Common myeloid progenitor, CD34-positive (primary cell): Measurements from ENCODE around the gene NPHP4.

Experiments
- CTCF ChIA-PET: fragments of 350-600 bp; sonication (Branson Sonifier 250); formaldehyde crosslinking; loops from one replicate; lab custom pipeline; 2021; ENCODE audit warnings: antibody characterized with exemption; lab: Charles Lee
- POLR2A ChIA-PET: fragments of 350-600 bp; sonication (Branson Sonifier 250); formaldehyde crosslinking; loops from one replicate; lab custom pipeline; 2021; ENCODE audit warnings: antibody characterized with exemption; lab: Charles Lee
- DNase-seq, 3 donors: peaks; one replicate each; pipeline versions ENCODE4 v3.0.0 to v3.0.0-alpha.2; 2013
- H3K27ac ChIP-seq, 2 experiments: 1 replicate in 1 of 2; 2 replicates in 1 of 2; pipeline ENCODE4 v1.7.0; 2013; ENCODE audit warnings: inconsistent platforms in 2 of 2, low read length in 2 of 2, mild to moderate bottlenecking in 2 of 2, low read depth in 1 of 2, moderate library complexity in 1 of 2; ENCODE audit not compliant: severe bottlenecking in 2 of 2, insufficient read depth in 1 of 2, poor library complexity in 1 of 2
- H3K27me3 ChIP-seq, 5 experiments: replicated peaks in 2 of 5; 1 replicate in 3 of 5; 2 replicates in 2 of 5; pipeline versions ENCODE4 v1.6.1 to v1.7.0; 2013; ENCODE audit warnings: low read length in 4 of 5, mild to moderate bottlenecking in 2 of 5, moderate library complexity in 2 of 5, inconsistent platforms in 1 of 5; ENCODE audit not compliant: insufficient read depth in 5 of 5, control insufficient read depth in 4 of 5
- H3K36me3 ChIP-seq, 4 experiments: 1 replicate in 2 of 4; 2 replicates in 2 of 4; pipeline versions ENCODE4 v1.6.1 to v1.7.0; 2013; ENCODE audit warnings: low read length in 3 of 4, control low read depth in 1 of 4, mild to moderate bottlenecking in 1 of 4; ENCODE audit not compliant: control insufficient read depth in 4 of 4, insufficient read depth in 4 of 4
- H3K4me1 ChIP-seq, 4 experiments: 1 replicate in 3 of 4; 2 replicates in 1 of 4; pipeline versions ENCODE4 v1.6.1 to v1.7.1; 2013; ENCODE audit warnings: low read length in 3 of 4, mild to moderate bottlenecking in 3 of 4, control low read depth in 1 of 4, inconsistent platforms in 1 of 4, moderate library complexity in 1 of 4; ENCODE audit not compliant: control insufficient read depth in 4 of 4, insufficient read depth in 4 of 4; ENCODE audit errors: control extremely low read depth in 1 of 4
- H3K4me3 ChIP-seq, 7 experiments: 1 replicate in 4 of 7; 2 replicates in 3 of 7; pipeline versions ENCODE4 v1.5.1 to v1.7.0; 2013; ENCODE audit warnings: mild to moderate bottlenecking in 7 of 7, low read length in 6 of 7, moderate library complexity in 6 of 7, inconsistent platforms in 2 of 7, low read depth in 2 of 7, control low read depth in 1 of 7; ENCODE audit not compliant: insufficient read depth in 4 of 7, control insufficient read depth in 1 of 7; ENCODE audit errors: extremely low read depth in 1 of 7
- H3K9me3 ChIP-seq, 5 experiments: 1 replicate in 4 of 5; 2 replicates in 1 of 5; pipeline versions ENCODE4 v1.6.1 to v1.7.1; 2013; ENCODE audit warnings: low read length in 4 of 5, mild to moderate bottlenecking in 2 of 5, inconsistent platforms in 1 of 5, low read depth in 1 of 5, moderate library complexity in 1 of 5; ENCODE audit not compliant: control insufficient read depth in 4 of 5, insufficient read depth in 2 of 5; ENCODE audit errors: control extremely low read depth in 1 of 5
- WGBS: methylation state at CpG from one replicate; pipeline ENCODE4 v1.1.5; 2013; ENCODE audit not compliant: insufficient coverage; 5-methylcytosine and 5-hydroxymethylcytosine counted together

Gene NPHP4

DNA sequence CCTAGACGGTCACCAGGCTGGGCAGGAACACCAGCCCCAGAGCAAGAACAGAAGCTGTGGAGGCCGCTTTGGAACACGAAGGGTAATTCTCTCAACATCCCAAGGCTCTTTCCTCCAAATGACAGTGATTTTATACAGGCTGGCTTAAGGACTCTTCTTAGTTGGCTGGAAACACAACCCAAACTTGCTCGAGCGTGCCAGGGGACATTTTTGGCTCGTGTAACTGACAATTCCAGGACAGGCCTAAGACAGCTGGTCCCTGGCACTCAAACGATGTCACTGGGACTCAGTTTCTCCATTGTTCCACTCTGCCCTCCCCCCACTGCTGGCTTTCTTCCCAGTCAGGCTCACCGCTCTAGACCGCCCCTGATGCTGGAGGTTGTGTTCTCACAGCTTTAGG, 164.7 kb downstream of the NPHP4 start:
- DNase-seq, result no peak
- no peaks in the 10 kb centered on the region for H3K9me3 ChIP-seq
- no peak overlapping the region for H3K4me3 ChIP-seq
- H3K4me1 ChIP-seq, result no peaks in the 10 kb centered on the region
- CTCF ChIA-PET, result no interaction called here
- peaks cover 0 to 43% (median 0%) of the 10 kb centered on the region in 5 experiments for H3K27me3 ChIP-seq
- POLR2A ChIA-PET, result no interaction called here
- WGBS, result 96% methylated on average over 7 of the region's 9 CpGs
- H3K27ac ChIP-seq, result no peak overlapping the region
- H3K36me3 ChIP-seq, result no peaks in the 10 kb centered on the region

GRCh38 chr1:5826601-5827000, 165.6 kb downstream of the NPHP4 start:
- DNase-seq, result no peak
- WGBS, result 50% methylated on average over 13 of the region's 13 CpGs
- H3K27ac ChIP-seq, result no peak overlapping the region
- no peaks in the 10 kb centered on the region for H3K4me1 ChIP-seq
- H3K36me3 ChIP-seq, result no peaks in the 10 kb centered on the region
- peaks cover 0 to 43% (median 0%) of the 10 kb centered on the region in 5 experiments for H3K27me3 ChIP-seq
- POLR2A ChIA-PET, result no interaction called here
- H3K4me3 ChIP-seq, result no peak overlapping the region
- CTCF ChIA-PET, result no interaction called here
- no peaks in the 10 kb centered on the region for H3K9me3 ChIP-seq

DNA sequence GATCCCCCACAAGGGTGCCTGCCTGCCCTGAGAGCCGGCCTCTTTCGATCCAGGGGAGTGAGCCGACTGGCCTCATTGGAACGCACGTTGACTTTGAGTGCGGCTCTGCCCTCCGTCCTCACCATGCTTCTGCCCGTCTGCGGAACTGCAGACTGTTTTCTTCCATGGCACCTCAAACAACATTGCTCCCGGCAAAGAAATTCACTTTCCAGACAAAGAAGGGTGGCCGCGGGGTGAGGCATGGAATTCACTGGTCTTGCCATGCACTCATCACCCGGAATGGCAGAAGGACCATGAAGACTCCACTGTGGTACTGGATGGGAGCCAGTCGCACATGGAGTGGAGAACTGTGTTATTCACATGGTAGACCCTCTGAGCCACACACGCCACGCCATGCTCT, 169.5 kb downstream of the NPHP4 start:
- H3K4me3 ChIP-seq, result no peak overlapping the region
- 97% methylated on average over 16 of the region's 16 CpGs for WGBS
- H3K36me3 ChIP-seq, result no peaks in the 10 kb centered on the region
- H3K9me3 ChIP-seq, result peaks cover 0 to 3% (median 2%) of the 10 kb centered on the region in 5 experiments
- POLR2A ChIA-PET, result no interaction called here
- H3K27me3 ChIP-seq, result peaks cover 0 to 28% (median 0%) of the 10 kb centered on the region in 5 experiments
- H3K4me1 ChIP-seq, result no peaks in the 10 kb centered on the region
- DNase-seq, result no peak
- no peak overlapping the region for H3K27ac ChIP-seq
- CTCF ChIA-PET, result no interaction called here

DNA sequence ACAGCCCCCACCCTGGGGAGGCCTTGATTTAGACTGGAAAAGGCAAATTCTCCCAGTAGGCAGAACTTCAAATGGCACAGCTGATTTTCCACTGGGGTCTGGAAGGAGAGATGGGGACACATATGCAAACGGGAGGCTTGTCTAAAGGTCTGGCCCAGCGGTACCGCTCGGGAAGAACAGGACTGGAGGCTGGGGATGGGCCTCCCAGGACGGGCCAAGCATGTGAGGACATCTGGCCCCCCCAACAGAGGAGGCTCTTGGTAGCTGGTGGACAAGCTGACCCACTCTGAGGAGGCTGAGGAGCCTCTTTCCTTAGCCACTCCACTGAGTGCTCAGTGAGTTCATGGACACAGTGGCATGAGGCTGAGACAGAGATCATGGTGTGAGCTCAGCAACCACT, 170.0 kb downstream of the NPHP4 start:
- no peak for DNase-seq
- WGBS, result 79% methylated on average over 5 of the region's 5 CpGs
- Histone ChIP-seq H3K4me1 (no peaks in the 10 kb centered on the region), H3K27me3 (peaks cover 0 to 30% (median 2%) of the 10 kb centered on the region in 5 experiments), H3K9me3 (peaks cover 0 to 5% (median 3%) of the 10 kb centered on the region in 5 experiments), H3K27ac (no peak overlapping the region), H3K36me3 (no peaks in the 10 kb centered on the region), H3K4me3 (no peak overlapping the region)
- ChIA-PET CTCF (no interaction called here), POLR2A (no interaction called here)

DNA sequence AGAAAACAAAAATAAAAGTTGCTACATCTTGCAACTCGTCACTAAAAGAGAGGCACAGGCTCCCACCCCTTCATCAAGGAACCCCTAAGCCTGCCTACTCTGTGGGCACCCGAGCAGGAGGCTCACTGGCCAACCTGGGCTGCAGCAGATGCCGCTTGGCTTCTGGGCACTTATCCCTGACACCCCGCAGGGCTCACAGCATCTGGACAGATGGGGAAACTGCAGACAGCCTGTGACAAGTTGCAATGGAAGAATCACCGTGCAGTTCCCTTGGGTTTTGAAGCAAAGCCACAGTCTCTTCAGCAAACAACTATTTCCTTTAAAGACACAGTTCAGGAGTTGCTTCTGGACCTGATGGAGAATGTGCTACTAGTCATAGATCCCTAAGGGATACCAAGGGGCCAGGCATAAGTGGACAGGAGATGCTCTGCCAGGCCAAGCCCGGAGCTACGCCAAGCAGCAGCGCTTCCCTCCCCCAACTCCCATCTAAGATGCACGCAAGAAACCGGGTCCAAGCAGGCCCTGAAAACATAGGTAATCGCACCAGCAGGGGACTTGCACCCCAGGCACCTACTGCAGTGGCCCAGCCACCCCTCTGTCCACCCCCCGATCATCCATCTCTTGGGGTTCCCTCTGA, 170.6 kb downstream of the NPHP4 start:
- peaks cover 0 to 5% (median 3%) of the 10 kb centered on the region in 5 experiments for H3K9me3 ChIP-seq
- no peaks in the 10 kb centered on the region for H3K36me3 ChIP-seq
- WGBS, result 75% methylated on average over 8 of the region's 12 CpGs
- no peak for DNase-seq
- H3K27ac ChIP-seq, result no peak overlapping the region
- no peak overlapping the region for H3K4me3 ChIP-seq
- POLR2A ChIA-PET, result no interaction called here
- no peaks in the 10 kb centered on the region for H3K4me1 ChIP-seq
- CTCF ChIA-PET, result no interaction called here
- H3K27me3 ChIP-seq, result peaks cover 0 to 28% (median 2%) of the 10 kb centered on the region in 5 experiments

GRCh38 chr1:5820026-5820421, 172.2 kb downstream of the NPHP4 start:
- CTCF ChIA-PET, result no interaction called here
- no peak overlapping the region for H3K4me3 ChIP-seq
- WGBS, result 91% methylated on average over 9 of the region's 10 CpGs
- H3K4me1 ChIP-seq, result no peaks in the 10 kb centered on the region
- no peak overlapping the region for H3K27ac ChIP-seq
- H3K9me3 ChIP-seq, result peaks cover 0 to 5% (median 3%) of the 10 kb centered on the region in 5 experiments
- H3K27me3 ChIP-seq, result peaks cover 0 to 31% (median 3%) of the 10 kb centered on the region in 5 experiments
- no peak for DNase-seq
- no peaks in the 10 kb centered on the region for H3K36me3 ChIP-seq
- POLR2A ChIA-PET, result no interaction called here

DNA sequence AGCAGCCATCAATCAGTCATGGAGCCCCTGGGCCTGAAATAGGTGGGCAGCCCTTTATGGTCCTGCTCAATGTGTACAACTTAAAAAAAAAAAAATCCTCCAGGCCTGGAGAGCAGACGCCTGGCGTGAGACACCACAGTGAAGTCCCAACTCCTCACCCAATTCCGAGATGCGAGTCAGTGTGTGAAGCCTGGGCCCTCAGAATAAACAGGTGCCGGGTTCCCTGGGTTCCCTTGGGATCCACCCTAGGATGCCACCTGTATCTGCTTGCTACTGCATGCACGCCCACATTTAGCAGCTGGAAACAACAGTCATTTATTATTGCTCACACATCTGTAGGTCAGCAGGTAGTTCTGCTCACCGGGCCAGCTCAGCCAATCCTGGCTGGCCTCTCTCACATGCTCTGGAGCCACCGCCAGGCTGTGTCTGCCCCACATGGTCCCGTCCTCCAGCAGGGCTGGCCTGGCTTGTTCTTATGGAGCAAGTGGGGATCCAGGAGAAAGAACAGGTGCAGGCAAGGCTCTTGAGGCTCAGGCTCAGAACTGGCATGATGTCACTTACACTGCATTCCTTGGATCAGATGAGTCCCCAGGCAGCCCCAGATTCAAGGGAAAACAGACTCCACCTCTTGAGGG, 172.7 kb downstream of the NPHP4 start:
- WGBS, result 92% methylated on average over 7 of the region's 9 CpGs
- Histone ChIP-seq H3K27ac (no peak overlapping the region), H3K4me1 (no peaks in the 10 kb centered on the region), H3K27me3 (peaks cover 0 to 31% (median 4%) of the 10 kb centered on the region in 5 experiments), H3K9me3 (peaks cover 0 to 5% (median 3%) of the 10 kb centered on the region in 5 experiments), H3K4me3 (no peak overlapping the region), H3K36me3 (no peaks in the 10 kb centered on the region)
- DNase-seq, result no peak
- ChIA-PET CTCF (no interaction called here), POLR2A (no interaction called here)
